ENCODE measurements around the gene TASP1.

TASP1 gene

GRCh38 chr20:13344671-13345070 lies 294.1 kb downstream of the TASP1 start:
- Histone ChIP-seq H3K4me1 (ENCODE audit: control insufficient read depth in 2 of 2, insufficient read depth in 2 of 2, low read length in 2 of 2) (no peaks in the 10 kb centered on the region), H3K27me3 (ENCODE audit: control insufficient read depth in 2 of 2, insufficient read depth in 2 of 2, low read length in 2 of 2) (no peaks in the 10 kb centered on the region), H3K4me3 (ENCODE audit: low read length in 2 of 2) (no peak overlapping the region), H3K9ac (ENCODE audit: low read depth in 1 of 2, low read length in 2 of 2) (no peak overlapping the region), H3K9me3 (ENCODE audit: control insufficient read depth in 2 of 2, low read length in 2 of 2) (no peaks in the 10 kb centered on the region), H3K36me3 (ENCODE audit: control insufficient read depth in 2 of 2, insufficient read depth in 2 of 2, low read length in 2 of 2) (no peaks in the 10 kb centered on the region), H3K27ac (ENCODE audit: low read depth in 2 of 2, low read length in 2 of 2) (no peak overlapping the region)

- H3K4me1 ChIP-seq (ENCODE audit: control insufficient read depth in 2 of 2, insufficient read depth in 2 of 2, low read length in 2 of 2): peaks cover 0 to 4% of the 10 kb centered on the region in 2 donors
- H3K4me3 ChIP-seq (ENCODE audit: low read length in 2 of 2): no peak overlapping the region
- H3K9me3 ChIP-seq (ENCODE audit: control insufficient read depth in 2 of 2, low read length in 2 of 2): no peaks in the 10 kb centered on the region
- H3K27ac ChIP-seq (ENCODE audit: low read depth in 2 of 2, low read length in 2 of 2): no peak overlapping the region
- no peaks in the 10 kb centered on the region for H3K27me3 ChIP-seq (ENCODE audit: control insufficient read depth in 2 of 2, insufficient read depth in 2 of 2, low read length in 2 of 2)
- no peak overlapping the region for H3K9ac ChIP-seq (ENCODE audit: low read depth in 1 of 2, low read length in 2 of 2)
- H3K36me3 ChIP-seq (ENCODE audit: control insufficient read depth in 2 of 2, insufficient read depth in 2 of 2, low read length in 2 of 2): no peaks in the 10 kb centered on the region
Measured at GRCh38 chr20:13342469-13343242, 296.1 kb downstream of the TASP1 start.

GRCh38 chr20:13341737-13342393 lies 296.9 kb downstream of the TASP1 start:
- no peak overlapping the region for H3K9ac ChIP-seq (ENCODE audit: low read depth in 1 of 2, low read length in 2 of 2)
- H3K27ac ChIP-seq (ENCODE audit: low read depth in 2 of 2, low read length in 2 of 2): no peak overlapping the region
- no peaks in the 10 kb centered on the region for H3K9me3 ChIP-seq (ENCODE audit: control insufficient read depth in 2 of 2, low read length in 2 of 2)
- no peak overlapping the region for H3K4me3 ChIP-seq (ENCODE audit: low read length in 2 of 2)
- no peaks in the 10 kb centered on the region for H3K36me3 ChIP-seq (ENCODE audit: control insufficient read depth in 2 of 2, insufficient read depth in 2 of 2, low read length in 2 of 2)
- no peaks in the 10 kb centered on the region for H3K27me3 ChIP-seq (ENCODE audit: control insufficient read depth in 2 of 2, insufficient read depth in 2 of 2, low read length in 2 of 2)
- H3K4me1 ChIP-seq (ENCODE audit: control insufficient read depth in 2 of 2, insufficient read depth in 2 of 2, low read length in 2 of 2): peaks cover 0 to 4% of the 10 kb centered on the region in 2 donors

- Histone ChIP-seq H3K4me3 (ENCODE audit: low read length in 2 of 2) (no peak overlapping the region), H3K9ac (ENCODE audit: low read depth in 1 of 2, low read length in 2 of 2) (no peak overlapping the region), H3K27me3 (ENCODE audit: control insufficient read depth in 2 of 2, insufficient read depth in 2 of 2, low read length in 2 of 2) (no peaks in the 10 kb centered on the region), H3K4me1 (ENCODE audit: control insufficient read depth in 2 of 2, insufficient read depth in 2 of 2, low read length in 2 of 2) (peaks cover 0 to 4% of the 10 kb centered on the region in 2 donors), H3K27ac (ENCODE audit: low read depth in 2 of 2, low read length in 2 of 2) (no peak overlapping the region), H3K36me3 (ENCODE audit: control insufficient read depth in 2 of 2, insufficient read depth in 2 of 2, low read length in 2 of 2) (no peaks in the 10 kb centered on the region), H3K9me3 (ENCODE audit: control insufficient read depth in 2 of 2, low read length in 2 of 2) (no peaks in the 10 kb centered on the region)
Measured at GRCh38 chr20:13340088-13340487, 298.6 kb downstream of the TASP1 start.

Data from mucosa of rectum (tissue), 2 donors.